HL-60 (cell line): ENCODE data around the gene C1QL1.

ENCODE experiments used
- DNase-seq, 2 experiments: peaks; one replicate each; pipeline ENCODE4 v3.0.0-alpha.2; 2010 to 2020; ENCODE audit warnings: low read depth in 1 of 2, low spot score in 1 of 2
- H3K27ac ChIP-seq: fragments of 250-450 bp; sonication (Bioruptor Pico); replicated peaks from 2 replicates; pipeline ENCODE4 v1.5.1; 2020; ENCODE audit warnings: mild to moderate bottlenecking, moderate library complexity
- H3K27me3 ChIP-seq: fragments of 250-450 bp; sonication (Bioruptor Pico); 2 replicates; pipeline ENCODE4 v1.5.1; 2021; ENCODE audit warnings: mild to moderate bottlenecking, moderate library complexity; ENCODE audit not compliant: insufficient read depth, poor library complexity, severe bottlenecking
- H3K4me3 ChIP-seq: replicated peaks from 2 replicates; pipeline ENCODE4 v1.5.1; 2011; ENCODE audit warnings: mild to moderate bottlenecking, control low read depth, low read length; ENCODE audit not compliant: insufficient read depth
- GABPA ChIP-seq: IDR thresholded peaks from 2 replicates; pipeline ENCODE4 v1.6.1; 2012; ENCODE audit warnings: low read depth
- POLR2AphosphoS5 ChIP-seq: IDR thresholded peaks from 2 replicates; pipeline ENCODE4 v1.6.1; 2012; ENCODE audit warnings: low read depth
- SPI1 ChIP-seq: IDR thresholded peaks from 2 replicates; pipeline ENCODE4 v1.6.1; 2012; ENCODE audit warnings: low read depth, mild to moderate bottlenecking, borderline replicate concordance
- TF ChIP-seq, protein P1 (sequence below): IDR thresholded peaks from 2 replicates; pipeline ENCODE4 v1.6.1; 2012; ENCODE audit warnings: low read depth; ENCODE audit not compliant: insufficient replicate concordance
- TF ChIP-seq, protein P2 (sequence below): IDR thresholded peaks from one replicate; pipeline ENCODE4 v1.5.1; 2011; ENCODE audit warnings: low read length, control low read depth, inconsistent platforms; ENCODE audit not compliant: insufficient read depth

Gene C1QL1

DNA sequence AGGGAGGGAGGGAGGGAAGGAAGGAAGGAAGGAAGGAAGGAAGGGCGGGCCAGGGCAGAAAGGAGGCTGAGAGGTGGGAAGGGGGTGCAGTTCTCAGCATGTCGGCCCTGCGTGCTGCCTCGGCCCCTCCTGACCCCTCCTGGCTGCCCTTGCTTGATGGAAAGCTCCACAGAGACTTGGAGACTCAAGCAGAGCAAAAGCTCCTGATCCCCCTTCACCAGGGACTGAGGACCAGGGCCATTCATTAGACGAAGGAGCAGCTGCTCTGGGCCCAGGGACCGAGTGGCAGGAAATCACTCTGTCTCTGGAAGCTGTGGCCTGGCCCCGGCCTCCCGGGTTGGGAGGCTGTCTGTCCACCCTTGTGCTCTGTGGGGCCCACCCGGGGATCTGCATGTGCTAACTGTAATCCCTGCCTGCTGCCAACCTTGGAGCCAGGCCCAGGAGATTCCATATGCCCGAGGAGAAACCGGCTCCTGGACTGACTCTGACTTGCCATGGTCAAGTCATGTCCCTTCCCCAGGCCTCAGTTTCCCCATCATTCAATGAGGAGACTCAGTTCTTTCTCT lies 27.4 kb upstream of the C1QL1 start:
- DNase-seq: no peak
- TF ChIP-seq SPI1 (no peak), POLR2AphosphoS5 (no peak), GABPA (no peak)
- TF ChIP-seq, protein P1, sequence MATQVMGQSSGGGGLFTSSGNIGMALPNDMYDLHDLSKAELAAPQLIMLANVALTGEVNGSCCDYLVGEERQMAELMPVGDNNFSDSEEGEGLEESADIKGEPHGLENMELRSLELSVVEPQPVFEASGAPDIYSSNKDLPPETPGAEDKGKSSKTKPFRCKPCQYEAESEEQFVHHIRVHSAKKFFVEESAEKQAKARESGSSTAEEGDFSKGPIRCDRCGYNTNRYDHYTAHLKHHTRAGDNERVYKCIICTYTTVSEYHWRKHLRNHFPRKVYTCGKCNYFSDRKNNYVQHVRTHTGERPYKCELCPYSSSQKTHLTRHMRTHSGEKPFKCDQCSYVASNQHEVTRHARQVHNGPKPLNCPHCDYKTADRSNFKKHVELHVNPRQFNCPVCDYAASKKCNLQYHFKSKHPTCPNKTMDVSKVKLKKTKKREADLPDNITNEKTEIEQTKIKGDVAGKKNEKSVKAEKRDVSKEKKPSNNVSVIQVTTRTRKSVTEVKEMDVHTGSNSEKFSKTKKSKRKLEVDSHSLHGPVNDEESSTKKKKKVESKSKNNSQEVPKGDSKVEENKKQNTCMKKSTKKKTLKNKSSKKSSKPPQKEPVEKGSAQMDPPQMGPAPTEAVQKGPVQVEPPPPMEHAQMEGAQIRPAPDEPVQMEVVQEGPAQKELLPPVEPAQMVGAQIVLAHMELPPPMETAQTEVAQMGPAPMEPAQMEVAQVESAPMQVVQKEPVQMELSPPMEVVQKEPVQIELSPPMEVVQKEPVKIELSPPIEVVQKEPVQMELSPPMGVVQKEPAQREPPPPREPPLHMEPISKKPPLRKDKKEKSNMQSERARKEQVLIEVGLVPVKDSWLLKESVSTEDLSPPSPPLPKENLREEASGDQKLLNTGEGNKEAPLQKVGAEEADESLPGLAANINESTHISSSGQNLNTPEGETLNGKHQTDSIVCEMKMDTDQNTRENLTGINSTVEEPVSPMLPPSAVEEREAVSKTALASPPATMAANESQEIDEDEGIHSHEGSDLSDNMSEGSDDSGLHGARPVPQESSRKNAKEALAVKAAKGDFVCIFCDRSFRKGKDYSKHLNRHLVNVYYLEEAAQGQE: no peak
- TF ChIP-seq, protein P2, sequence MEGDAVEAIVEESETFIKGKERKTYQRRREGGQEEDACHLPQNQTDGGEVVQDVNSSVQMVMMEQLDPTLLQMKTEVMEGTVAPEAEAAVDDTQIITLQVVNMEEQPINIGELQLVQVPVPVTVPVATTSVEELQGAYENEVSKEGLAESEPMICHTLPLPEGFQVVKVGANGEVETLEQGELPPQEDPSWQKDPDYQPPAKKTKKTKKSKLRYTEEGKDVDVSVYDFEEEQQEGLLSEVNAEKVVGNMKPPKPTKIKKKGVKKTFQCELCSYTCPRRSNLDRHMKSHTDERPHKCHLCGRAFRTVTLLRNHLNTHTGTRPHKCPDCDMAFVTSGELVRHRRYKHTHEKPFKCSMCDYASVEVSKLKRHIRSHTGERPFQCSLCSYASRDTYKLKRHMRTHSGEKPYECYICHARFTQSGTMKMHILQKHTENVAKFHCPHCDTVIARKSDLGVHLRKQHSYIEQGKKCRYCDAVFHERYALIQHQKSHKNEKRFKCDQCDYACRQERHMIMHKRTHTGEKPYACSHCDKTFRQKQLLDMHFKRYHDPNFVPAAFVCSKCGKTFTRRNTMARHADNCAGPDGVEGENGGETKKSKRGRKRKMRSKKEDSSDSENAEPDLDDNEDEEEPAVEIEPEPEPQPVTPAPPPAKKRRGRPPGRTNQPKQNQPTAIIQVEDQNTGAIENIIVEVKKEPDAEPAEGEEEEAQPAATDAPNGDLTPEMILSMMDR: no peak
- Histone ChIP-seq H3K27ac (no peak overlapping the region), H3K27me3 (peaks cover 9% of the 10 kb centered on the region), H3K4me3 (no peak overlapping the region)

DNA sequence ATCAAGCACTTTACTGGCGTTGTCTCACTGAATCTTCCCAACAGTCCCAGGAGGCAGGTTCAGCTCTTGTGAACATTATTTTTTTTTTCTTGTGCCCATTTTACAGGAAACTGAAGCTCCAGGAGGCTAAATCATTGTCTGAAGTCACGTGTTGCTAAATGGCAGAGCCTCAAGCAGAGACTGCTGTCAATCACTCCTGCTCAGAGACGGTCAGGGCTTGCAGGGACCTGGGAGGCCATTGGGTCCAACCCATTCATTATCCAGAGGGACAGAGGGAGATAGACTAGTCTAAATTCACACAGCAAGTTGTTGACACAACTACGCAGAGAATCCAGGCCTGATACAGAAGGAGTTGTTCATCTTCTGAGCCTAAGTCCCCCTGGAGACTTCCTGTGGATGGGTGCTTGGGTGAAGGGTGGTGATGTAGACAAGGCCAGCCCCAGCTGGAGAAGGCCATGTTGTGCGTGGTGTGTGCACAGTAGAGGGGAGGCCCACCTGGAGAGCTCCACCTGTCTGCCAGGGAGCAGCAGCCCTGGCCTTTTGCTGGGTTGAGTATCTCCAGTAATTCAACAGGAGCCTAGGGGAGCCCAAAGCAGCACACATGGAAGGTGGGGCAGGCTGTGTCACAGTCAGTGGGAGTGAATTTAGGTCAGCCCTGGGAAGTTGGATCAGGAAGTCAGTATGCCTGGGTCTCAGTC lies 24.3 kb upstream of the C1QL1 start:
- H3K4me3 ChIP-seq: no peak overlapping the region
- no peak for DNase-seq
- TF ChIP-seq, protein P2: no peak
- TF ChIP-seq SPI1 (no peak), POLR2AphosphoS5 (no peak), GABPA (no peak)
- TF ChIP-seq, protein P1: no peak
- H3K27me3 ChIP-seq: peaks cover 18% of the 10 kb centered on the region
- no peak overlapping the region for H3K27ac ChIP-seq

DNA sequence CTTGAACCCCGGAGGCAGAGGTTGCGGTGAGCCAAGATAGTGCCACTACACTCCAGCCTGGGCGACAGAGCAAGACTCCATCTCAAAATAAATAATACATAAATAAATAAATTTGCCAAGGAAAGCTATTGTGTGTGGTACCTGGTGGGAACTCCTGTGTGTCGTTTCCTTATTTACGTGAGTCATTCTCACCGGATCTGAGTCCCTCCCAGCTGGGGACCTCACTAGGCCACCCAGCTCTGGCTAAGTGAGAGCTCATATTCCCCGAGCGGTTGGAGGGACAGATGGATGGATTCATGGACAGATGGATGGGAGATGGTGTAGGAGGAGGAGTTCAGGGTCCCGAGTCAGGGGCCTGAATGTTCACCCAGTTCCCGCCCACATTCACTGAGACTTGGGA lies 22.9 kb upstream of the C1QL1 start:
- DNase-seq: no peak
- H3K27ac ChIP-seq: no peak overlapping the region
- H3K4me3 ChIP-seq: no peak overlapping the region
- peaks cover 17% of the 10 kb centered on the region for H3K27me3 ChIP-seq
- TF ChIP-seq GABPA (no peak), SPI1 (no peak), POLR2AphosphoS5 (no peak)
- TF ChIP-seq, protein P1: no peak
- TF ChIP-seq, protein P2: no peak
